ENCODE results near the gene GALNT7. TPM values are rescaled to one million over a fixed set of nuclear protein-coding genes. Genes with fewer than 3 reads are reported as not detected.
"Not testable (repeated sequence)": the region's sequence is repeated elsewhere in the genome, so short reads cannot be mapped to it uniquely, and the experiment has no call there.

The GALNT7 gene
- polyA plus RNA-seq, 1 donor from 2014 or later: 15.0 TPM

DNA sequence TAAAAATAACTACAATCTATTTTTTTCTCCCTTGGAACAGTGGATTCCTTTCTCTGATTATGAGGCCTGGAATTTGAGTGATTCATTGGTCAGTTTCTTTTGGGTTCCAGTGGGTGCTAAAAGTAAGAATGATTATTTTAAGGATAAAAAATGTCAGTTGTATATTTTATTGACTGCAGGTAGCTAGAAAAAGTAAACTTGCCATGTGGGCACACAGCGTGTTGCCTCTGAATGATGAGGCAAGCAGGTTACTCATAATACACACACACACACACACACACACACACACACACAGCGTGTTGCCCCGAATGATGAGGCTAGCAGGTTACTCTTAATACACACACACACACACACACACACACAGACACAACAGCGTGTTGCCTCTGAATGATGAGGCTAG, 13.8 kb downstream of the GALNT7 start:
- no peak overlapping the region for H3K4me2 ChIP-seq (ENCODE audit: low read length)
- TF ChIP-seq MXI1 (conservative IDR thresholded peaks at IDR 0.05; ENCODE audit: poor library complexity, severe bottlenecking) (no peak), SMC3 (conservative IDR thresholded peaks at IDR 0.05; ENCODE audit: poor library complexity) (no peak)
- H3K27me3 ChIP-seq (ENCODE audit: insufficient read depth, low read depth, low read length): no peaks in the 10 kb centered on the region
- H4K20me1 ChIP-seq (ENCODE audit: insufficient read depth): no peaks in the 10 kb centered on the region
- H3K79me2 ChIP-seq (replicated peaks; ENCODE audit: insufficient read depth, low read length): peaks cover 57% of the 10 kb centered on the region
- H3K9me2 ChIP-seq (ENCODE audit: insufficient read depth, low read length): no peaks in the 10 kb centered on the region
- H3F3A ChIP-seq (ENCODE audit: insufficient read depth, low read length, poor library complexity, severe bottlenecking): no peaks in the 10 kb centered on the region
- H3K9ac ChIP-seq (ENCODE audit: low read length): no peak overlapping the region
- no peaks in the 10 kb centered on the region for H3K9me3 ChIP-seq (ENCODE audit: low read length)
- H3K27ac ChIP-seq (ENCODE audit: low read length): no peak overlapping the region
- H3K36me3 ChIP-seq (ENCODE audit: insufficient read depth, low read length): no peaks in the 10 kb centered on the region
- H2AFZ ChIP-seq (ENCODE audit: low read depth, low read length): no peak overlapping the region
- H3K4me3 ChIP-seq (ENCODE audit: low read length): no peak overlapping the region

DNA sequence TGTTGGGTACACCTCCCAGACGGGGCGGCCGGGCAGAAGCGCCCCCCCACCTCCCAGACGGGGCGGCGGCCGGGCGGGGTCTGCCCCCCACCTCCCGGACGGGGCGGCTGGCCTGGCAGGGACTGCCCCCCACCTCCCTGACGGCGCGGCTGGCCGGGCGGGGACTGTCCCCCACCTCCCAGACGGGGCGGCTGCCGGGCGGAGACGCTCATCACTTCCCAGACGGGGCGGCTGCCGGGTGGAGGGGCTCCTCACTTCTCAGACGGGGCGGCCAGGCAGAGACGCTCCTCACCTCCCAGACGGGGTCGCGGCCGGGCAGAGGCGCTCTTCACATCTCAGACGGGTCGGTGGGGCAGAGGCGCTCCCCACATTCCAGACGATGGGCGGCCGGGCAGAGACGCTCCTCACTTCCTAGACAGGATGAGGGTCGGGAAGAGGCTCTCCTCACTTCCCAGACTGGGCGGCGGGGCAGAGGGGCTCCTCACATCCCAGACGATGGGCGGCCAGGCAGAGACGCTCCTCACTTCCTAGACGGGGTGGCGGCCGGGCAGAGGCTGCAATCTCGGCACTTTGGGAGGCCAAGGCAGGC, 15.1 kb downstream of the GALNT7 start:
- not testable (repeated sequence) for H2AFZ ChIP-seq (ENCODE audit: low read depth, low read length); H3K9ac ChIP-seq (ENCODE audit: low read length); H3K9me2 ChIP-seq (ENCODE audit: insufficient read depth, low read length); H3K36me3 ChIP-seq (ENCODE audit: insufficient read depth, low read length); H4K20me1 ChIP-seq (ENCODE audit: insufficient read depth); H3F3A ChIP-seq (ENCODE audit: insufficient read depth, low read length, poor library complexity, severe bottlenecking); H3K27ac ChIP-seq (ENCODE audit: low read length); H3K9me3 ChIP-seq (ENCODE audit: low read length); H3K27me3 ChIP-seq (ENCODE audit: insufficient read depth, low read depth, low read length); H3K4me3 ChIP-seq (ENCODE audit: low read length); H3K4me2 ChIP-seq (ENCODE audit: low read length)
- H3K79me2 ChIP-seq (replicated peaks; ENCODE audit: insufficient read depth, low read length): peaks cover 48% of the 10 kb centered on the region

GRCh38 chr4:173185847-173186510, 17.4 kb downstream of the GALNT7 start:
- no peaks in the 10 kb centered on the region for H3K36me3 ChIP-seq (ENCODE audit: insufficient read depth, low read length)
- H3K27me3 ChIP-seq (ENCODE audit: insufficient read depth, low read depth, low read length): no peaks in the 10 kb centered on the region
- H3K79me2 ChIP-seq (replicated peaks; ENCODE audit: insufficient read depth, low read length): peaks cover 40% of the 10 kb centered on the region
- H3K9me3 ChIP-seq (ENCODE audit: low read length): no peaks in the 10 kb centered on the region
- H4K20me1 ChIP-seq (ENCODE audit: insufficient read depth): no peaks in the 10 kb centered on the region
- H3K9me2 ChIP-seq (ENCODE audit: insufficient read depth, low read length): no peaks in the 10 kb centered on the region
- TF ChIP-seq EP300 (conservative IDR thresholded peaks at IDR 0.05; ENCODE audit: poor library complexity, severe bottlenecking) (no peak), CTCF (IDR thresholded peaks at IDR 0.05; ENCODE audit: poor library complexity, severe bottlenecking) (no peak), RAD21 (conservative IDR thresholded peaks at IDR 0.05) (no peak), MXI1 (conservative IDR thresholded peaks at IDR 0.05; ENCODE audit: poor library complexity, severe bottlenecking) (no peak), TAF1 (IDR thresholded peaks at IDR 0.05; ENCODE audit: low read depth) (no peak), SMC3 (conservative IDR thresholded peaks at IDR 0.05; ENCODE audit: poor library complexity) (no peak), REST (IDR thresholded peaks at IDR 0.05; ENCODE audit: borderline replicate concordance) (no peak), POLR2AphosphoS5 (IDR thresholded peaks at IDR 0.05) (no peak), EZH2 (IDR thresholded peaks at IDR 0.05; ENCODE audit: borderline replicate concordance, insufficient read depth, low read length, poor library complexity, severe bottlenecking) (no peak)
- H3K4me2 ChIP-seq (ENCODE audit: low read length): no peak overlapping the region
- no peaks in the 10 kb centered on the region for H3F3A ChIP-seq (ENCODE audit: insufficient read depth, low read length, poor library complexity, severe bottlenecking)
- H3K9ac ChIP-seq (ENCODE audit: low read length): no peak overlapping the region
- H2AFZ ChIP-seq (ENCODE audit: low read depth, low read length): no peak overlapping the region
- H3K27ac ChIP-seq (ENCODE audit: low read length): no peak overlapping the region
- no peak overlapping the region for H3K4me3 ChIP-seq (ENCODE audit: low read length)

All from neural cell (in vitro differentiated cells).